CD1c-positive myeloid dendritic cell (primary cell): Measurements from ENCODE around the gene TMEM17.

Experiments used
- DNase-seq: peaks from one replicate; pipeline ENCODE4 v3.0.0-alpha.2; 2016; ENCODE audit errors: extremely low spot score

TMEM17 gene

GRCh38 chr2:62472312-62472711 lies 33.7 kb downstream of the TMEM17 start:
- DNase-seq = no peak

GRCh38 chr2:62471816-62472215 lies 34.2 kb downstream of the TMEM17 start:
- no peak for DNase-seq

GRCh38 chr2:62471404-62471803 lies 34.6 kb downstream of the TMEM17 start:
- DNase-seq = no peak

- no peak for DNase-seq
Measured at GRCh38 chr2:62469548-62469947, 36.4 kb downstream of the TMEM17 start.

GRCh38 chr2:62469114-62469513 lies 36.9 kb downstream of the TMEM17 start:
- DNase-seq = no peak

- no peak for DNase-seq
Measured at GRCh38 chr2:62467475-62468321, 38.3 kb downstream of the TMEM17 start.

- DNase-seq = no peak
Measured at GRCh38 chr2:62467100-62467474, 38.9 kb downstream of the TMEM17 start.

GRCh38 chr2:62466503-62466854 lies 39.5 kb downstream of the TMEM17 start:
- DNase-seq = no peak

GRCh38 chr2:62465741-62466502 lies 40.1 kb downstream of the TMEM17 start:
- no peak for DNase-seq

- no peak for DNase-seq
Measured at GRCh38 chr2:62465039-62465740, 40.8 kb downstream of the TMEM17 start.

GRCh38 chr2:62464221-62465007 lies 41.6 kb downstream of the TMEM17 start:
- DNase-seq = no peak

- DNase-seq = no peak
Measured at GRCh38 chr2:62462211-62462610, 43.8 kb downstream of the TMEM17 start.

- no peak for DNase-seq
Measured at GRCh38 chr2:62461707-62462106, 44.3 kb downstream of the TMEM17 start.

GRCh38 chr2:62461017-62461553 lies 44.9 kb downstream of the TMEM17 start:
- no peak for DNase-seq

GRCh38 chr2:62460175-62460574 lies 45.8 kb downstream of the TMEM17 start:
- DNase-seq = no peak

GRCh38 chr2:62459672-62460071 lies 46.3 kb downstream of the TMEM17 start:
- DNase-seq = no peak

GRCh38 chr2:62459106-62459505 lies 46.9 kb downstream of the TMEM17 start:
- DNase-seq = no peak

GRCh38 chr2:62458671-62459081 lies 47.3 kb downstream of the TMEM17 start:
- no peak for DNase-seq

- DNase-seq = no peak
Measured at GRCh38 chr2:62458206-62458641, 47.8 kb downstream of the TMEM17 start.

GRCh38 chr2:62457556-62457955 lies 48.4 kb downstream of the TMEM17 start:
- DNase-seq = no peak
